ENCODE results near the gene NRP2.

NRP2 gene

DNA sequence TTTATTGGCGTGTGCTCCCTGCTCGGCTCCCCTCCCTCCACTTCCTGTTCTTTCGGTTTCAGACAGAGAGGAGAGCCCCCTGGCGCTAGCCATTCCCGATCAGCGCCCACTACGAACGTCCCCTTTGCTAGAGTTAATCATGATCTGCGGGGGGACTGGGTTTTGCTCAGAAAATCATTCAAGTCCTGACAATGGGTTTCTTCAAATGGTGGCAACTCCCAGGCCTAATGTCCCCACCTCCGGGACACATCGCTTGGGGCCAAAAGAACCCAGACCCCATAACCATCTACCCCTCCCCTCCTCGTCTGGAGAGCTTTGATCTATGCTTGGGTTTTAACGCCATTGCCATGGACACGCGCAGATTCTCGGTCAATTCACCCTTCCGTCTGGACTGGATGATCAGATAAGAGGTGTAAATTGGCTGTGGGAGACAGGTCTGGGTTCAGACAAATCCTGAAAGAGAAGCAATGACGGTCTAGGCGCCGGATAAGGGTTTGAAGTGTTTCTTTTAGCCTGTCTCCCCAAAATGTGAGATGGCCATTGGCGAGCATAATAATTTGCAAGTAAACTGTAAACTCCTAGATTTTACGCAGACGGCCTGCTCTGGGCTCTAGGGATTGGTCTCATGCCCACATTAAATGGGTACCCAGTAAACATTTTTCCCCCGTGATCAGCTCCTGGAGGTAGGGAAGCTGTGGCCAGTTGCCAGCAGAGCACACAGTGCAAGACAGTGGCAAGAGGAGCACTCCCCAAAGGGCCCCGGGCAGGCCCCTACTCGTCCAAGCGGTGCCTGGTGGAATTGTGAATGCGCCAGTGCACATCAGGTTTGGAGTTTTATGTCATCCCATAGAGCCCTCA, 4.7 kb downstream of the NRP2 start:
- CTCF ChIA-PET: no interaction called here
- H3K9me3 Mint-ChIP-seq: no peaks in the 10 kb centered on the region
- peak overlapping the region; percentile 77 for H3K4me3 Mint-ChIP-seq
- H3K4me1 Mint-ChIP-seq: peaks cover 42% of the 10 kb centered on the region
- H3K36me3 Mint-ChIP-seq: peaks cover 2% of the 10 kb centered on the region
- no peak for DNase-seq
- no peak overlapping the region for H3K27ac Mint-ChIP-seq
- H3K27me3 Mint-ChIP-seq: peaks cover 86% of the 10 kb centered on the region

DNA sequence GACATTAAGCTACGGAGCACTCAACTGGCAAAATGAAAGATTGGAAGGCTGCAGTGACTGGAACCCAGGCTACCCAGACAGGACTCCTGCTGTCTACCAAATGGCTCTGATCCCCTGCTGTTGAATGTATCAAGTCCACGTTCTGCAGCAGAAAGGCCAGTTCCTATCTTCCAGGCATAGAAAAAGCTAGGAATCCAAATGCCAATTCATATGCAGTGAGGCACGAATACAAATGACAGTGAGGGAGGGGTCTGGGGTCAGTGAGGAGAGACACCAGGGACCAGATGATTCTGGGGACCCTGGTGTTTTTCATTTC, 5.3 kb downstream of the NRP2 start:
- CTCF ChIA-PET: interaction anchor here (1.1 kb wide), 1 partner anchor 12 kb away, joined by 3 read pairs; no protein-coding TSS in a partner anchor
- Mint-ChIP-seq H3K36me3 (peaks cover 2% of the 10 kb centered on the region), H3K4me1 (peaks cover 42% of the 10 kb centered on the region), H3K4me3 (no peak overlapping the region), H3K9me3 (no peaks in the 10 kb centered on the region), H3K27me3 (peaks cover 86% of the 10 kb centered on the region), H3K27ac (no peak overlapping the region)
- no peak for DNase-seq

DNA sequence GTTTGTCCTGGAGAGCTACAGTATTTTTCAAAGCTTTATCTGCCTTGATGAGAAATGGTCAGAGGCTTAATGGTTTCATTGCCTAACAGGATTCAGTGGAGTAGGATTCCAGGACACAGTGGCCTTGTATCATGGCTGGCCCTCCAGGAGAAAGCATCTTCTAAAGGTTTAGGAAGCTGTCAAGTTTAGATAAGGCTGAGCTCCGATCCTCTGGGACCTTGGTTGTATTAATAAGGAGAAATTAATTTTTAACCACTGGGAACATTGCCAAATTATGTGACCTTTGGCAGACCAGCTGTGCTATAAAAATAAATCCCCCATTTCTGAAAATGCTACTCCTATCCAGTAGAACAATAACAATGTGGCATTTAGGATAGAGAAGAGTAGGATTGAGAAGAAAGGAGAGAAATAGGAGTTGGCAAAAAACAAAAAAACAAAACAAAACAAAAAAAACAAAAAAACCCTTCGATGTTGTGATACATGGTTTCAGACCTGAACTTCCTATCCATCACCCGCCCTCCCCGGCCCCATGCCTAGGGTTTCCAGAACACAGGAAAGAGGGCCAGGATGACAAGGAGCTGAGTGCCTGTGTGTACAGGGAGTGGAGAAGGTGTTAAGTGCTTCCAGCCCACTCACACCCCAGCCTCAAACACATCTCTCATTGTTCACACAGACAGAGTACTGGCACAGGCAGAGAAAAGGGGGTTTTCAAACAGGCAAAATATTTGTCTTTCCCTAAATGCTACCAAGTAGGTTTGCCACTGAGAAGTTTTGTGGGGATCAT, 6.3 kb downstream of the NRP2 start:
- CTCF ChIA-PET: interaction anchor here (1.1 kb wide), 1 partner anchor 13 kb away, joined by 3 read pairs; no protein-coding TSS in a partner anchor
- H3K36me3 Mint-ChIP-seq: peaks cover 2% of the 10 kb centered on the region
- H3K27me3 Mint-ChIP-seq: peaks cover 83% of the 10 kb centered on the region
- H3K9me3 Mint-ChIP-seq: no peaks in the 10 kb centered on the region
- peaks cover 34% of the 10 kb centered on the region for H3K4me1 Mint-ChIP-seq
- no peak overlapping the region for H3K4me3 Mint-ChIP-seq
- no peak for DNase-seq
- H3K27ac Mint-ChIP-seq: no peak overlapping the region

DNA sequence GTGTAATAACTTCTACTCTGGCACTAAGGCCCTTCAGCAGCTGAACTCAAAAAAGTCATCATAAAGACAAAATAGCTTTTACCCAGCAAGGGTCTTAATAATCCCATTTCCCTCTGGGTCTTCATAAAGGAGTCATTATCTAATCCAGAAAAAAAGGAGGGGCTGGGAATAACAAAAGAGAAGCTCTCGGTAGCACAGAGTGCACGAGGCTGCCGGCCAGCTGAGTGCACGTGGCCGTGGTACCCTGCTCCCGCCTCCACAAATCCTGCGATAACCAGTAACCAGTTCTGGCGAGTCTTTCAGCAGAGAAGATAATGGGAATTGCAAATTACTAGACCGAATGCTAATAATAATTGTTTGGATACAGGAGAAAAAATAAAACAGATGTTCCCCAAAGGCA, 7.5 kb downstream of the NRP2 start:
- peaks cover 72% of the 10 kb centered on the region for H3K27me3 Mint-ChIP-seq
- H3K36me3 Mint-ChIP-seq: peaks cover 2% of the 10 kb centered on the region
- H3K27ac Mint-ChIP-seq: no peak overlapping the region
- DNase-seq: no peak
- no peak overlapping the region for H3K4me3 Mint-ChIP-seq
- H3K9me3 Mint-ChIP-seq: no peaks in the 10 kb centered on the region
- peaks cover 21% of the 10 kb centered on the region for H3K4me1 Mint-ChIP-seq
- CTCF ChIA-PET: no interaction called here

DNA sequence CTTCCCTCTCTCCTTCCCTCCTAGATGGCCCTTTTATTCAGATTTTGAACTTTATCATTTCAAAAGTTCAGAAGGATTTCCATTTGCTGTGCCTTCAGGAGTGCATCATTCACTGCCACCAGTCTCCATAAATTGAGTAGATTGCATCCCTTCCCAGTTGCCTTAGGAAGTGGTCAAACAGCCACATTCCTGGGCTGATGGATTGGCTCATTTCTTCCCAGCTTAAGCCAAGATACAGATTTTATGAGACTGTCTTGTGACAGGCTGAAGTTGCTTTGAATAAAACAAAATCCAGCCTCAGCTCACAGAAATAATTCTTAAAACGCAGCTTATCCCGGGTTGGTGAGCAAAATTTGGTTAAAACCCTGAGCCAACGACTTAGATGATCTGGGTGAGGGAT, 9.8 kb downstream of the NRP2 start:
- Mint-ChIP-seq H3K4me3 (no peak overlapping the region), H3K27ac (no peak overlapping the region)

DNA sequence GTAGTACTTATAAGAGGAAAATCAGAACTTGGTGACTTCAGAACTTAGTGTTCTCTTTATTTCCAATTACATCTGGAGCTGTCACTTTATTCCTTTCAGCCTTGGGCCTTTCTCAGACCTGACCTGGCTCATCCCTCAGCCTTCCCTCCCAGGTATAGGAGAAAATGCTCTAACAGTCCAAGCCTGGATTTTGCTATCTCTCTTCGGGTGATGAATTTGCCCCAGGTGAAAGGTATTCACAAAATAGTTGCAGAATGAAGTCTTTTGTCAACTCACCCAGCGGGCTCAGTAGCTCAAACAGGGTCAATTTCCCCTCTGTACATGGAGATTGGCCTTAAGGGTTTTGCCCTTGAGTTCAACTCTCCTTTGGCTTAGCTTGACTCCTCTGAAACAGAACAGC, 12.0 kb downstream of the NRP2 start:
- Mint-ChIP-seq H3K4me3 (no peak overlapping the region), H3K4me1 (peaks cover 3% of the 10 kb centered on the region), H3K36me3 (no peaks in the 10 kb centered on the region), H3K27ac (no peak overlapping the region), H3K27me3 (peaks cover 41% of the 10 kb centered on the region), H3K9me3 (no peaks in the 10 kb centered on the region)
- CTCF ChIA-PET: interaction anchor here (1.1 kb wide), 1 partner anchor 80 kb away, joined by 3 read pairs; no protein-coding TSS in a partner anchor
- no peak for DNase-seq

More for the DNA sequence above, 9.8 kb downstream of the NRP2 start:
- no peak for DNase-seq
- Mint-ChIP-seq H3K4me1 (peaks cover under 1% of the 10 kb centered on the region), H3K9me3 (no peaks in the 10 kb centered on the region), H3K36me3 (peaks cover 2% of the 10 kb centered on the region), H3K27me3 (peaks cover 61% of the 10 kb centered on the region)
- CTCF ChIA-PET: interaction anchor here (1.7 kb wide), 1 partner anchor 16 kb away, joined by 5 read pairs; no protein-coding TSS in a partner anchor

GRCh38 chr2:205695460-205695991, 13.2 kb downstream of the NRP2 start:
- DNase-seq: no peak
- CTCF ChIA-PET: no interaction called here
- no peak overlapping the region for H3K27ac Mint-ChIP-seq

DNA sequence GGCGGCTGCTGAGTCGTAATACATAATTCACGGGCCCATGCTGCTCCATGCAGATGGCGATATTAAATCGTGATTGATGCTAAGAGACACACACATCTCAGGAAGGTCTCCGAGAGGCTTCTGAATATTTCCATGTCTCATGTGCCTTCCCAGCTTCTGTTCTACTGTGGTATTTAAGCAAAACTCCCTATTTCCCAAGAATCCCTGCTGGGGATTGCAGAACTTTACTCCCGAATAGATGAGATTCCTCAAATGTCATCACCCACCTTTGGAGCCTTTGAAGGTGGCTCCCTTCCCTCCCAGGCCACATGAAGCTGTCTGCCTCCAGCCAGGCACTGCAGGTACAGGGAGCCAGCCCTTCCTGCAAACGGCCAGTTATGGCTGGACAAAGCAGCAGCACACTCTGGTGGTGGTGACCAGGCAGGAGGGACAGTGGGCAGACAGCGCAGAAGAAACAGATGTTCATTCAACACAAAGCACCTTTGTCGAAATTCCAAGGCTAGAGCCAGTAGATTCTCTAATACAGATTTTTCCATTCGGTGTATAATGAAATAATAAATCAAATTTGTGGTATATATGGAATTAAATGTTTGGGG, 14.1 kb downstream of the NRP2 start:
- no peak overlapping the region for H3K4me3 Mint-ChIP-seq
- DNase-seq: no peak
- H3K36me3 Mint-ChIP-seq: no peaks in the 10 kb centered on the region
- no peaks in the 10 kb centered on the region for H3K9me3 Mint-ChIP-seq
- H3K27me3 Mint-ChIP-seq: peaks cover 28% of the 10 kb centered on the region
- no peak overlapping the region for H3K27ac Mint-ChIP-seq
- peaks cover 11% of the 10 kb centered on the region for H3K4me1 Mint-ChIP-seq
- CTCF ChIA-PET: no interaction called here

More at GRCh38 chr2:205695460-205695991, 13.2 kb downstream of the NRP2 start:
- Mint-ChIP-seq H3K36me3 (no peaks in the 10 kb centered on the region), H3K9me3 (no peaks in the 10 kb centered on the region), H3K4me3 (no peak overlapping the region), H3K27me3 (peaks cover 34% of the 10 kb centered on the region), H3K4me1 (peaks cover 11% of the 10 kb centered on the region)

- CTCF ChIA-PET: no interaction called here
- H3K27ac Mint-ChIP-seq: no peak overlapping the region
- H3K4me1 Mint-ChIP-seq: peaks cover 11% of the 10 kb centered on the region
Measured at GRCh38 chr2:205696927-205697441, 14.7 kb downstream of the NRP2 start.

GRCh38 chr2:205698286-205699268, 16.3 kb downstream of the NRP2 start:
- Mint-ChIP-seq H3K4me3 (no peak overlapping the region), H3K9me3 (no peaks in the 10 kb centered on the region), H3K27ac (no peak overlapping the region), H3K27me3 (peaks cover 13% of the 10 kb centered on the region), H3K36me3 (no peaks in the 10 kb centered on the region), H3K4me1 (peaks cover 11% of the 10 kb centered on the region)
- CTCF ChIA-PET: no interaction called here
- DNase-seq: no peak

More at GRCh38 chr2:205696927-205697441, 14.7 kb downstream of the NRP2 start:
- DNase-seq: no peak
- Mint-ChIP-seq H3K9me3 (no peaks in the 10 kb centered on the region), H3K4me3 (no peak overlapping the region), H3K27me3 (peaks cover 26% of the 10 kb centered on the region), H3K36me3 (no peaks in the 10 kb centered on the region)

GRCh38 chr2:205699515-205700289, 17.4 kb downstream of the NRP2 start:
- CTCF ChIA-PET: no interaction called here
- H3K36me3 Mint-ChIP-seq: no peaks in the 10 kb centered on the region
- DNase-seq: no peak
- H3K9me3 Mint-ChIP-seq: no peaks in the 10 kb centered on the region
- H3K27ac Mint-ChIP-seq: no peak overlapping the region
- peaks cover 12% of the 10 kb centered on the region for H3K27me3 Mint-ChIP-seq
- peaks cover 11% of the 10 kb centered on the region for H3K4me1 Mint-ChIP-seq
- no peak overlapping the region for H3K4me3 Mint-ChIP-seq

DNA sequence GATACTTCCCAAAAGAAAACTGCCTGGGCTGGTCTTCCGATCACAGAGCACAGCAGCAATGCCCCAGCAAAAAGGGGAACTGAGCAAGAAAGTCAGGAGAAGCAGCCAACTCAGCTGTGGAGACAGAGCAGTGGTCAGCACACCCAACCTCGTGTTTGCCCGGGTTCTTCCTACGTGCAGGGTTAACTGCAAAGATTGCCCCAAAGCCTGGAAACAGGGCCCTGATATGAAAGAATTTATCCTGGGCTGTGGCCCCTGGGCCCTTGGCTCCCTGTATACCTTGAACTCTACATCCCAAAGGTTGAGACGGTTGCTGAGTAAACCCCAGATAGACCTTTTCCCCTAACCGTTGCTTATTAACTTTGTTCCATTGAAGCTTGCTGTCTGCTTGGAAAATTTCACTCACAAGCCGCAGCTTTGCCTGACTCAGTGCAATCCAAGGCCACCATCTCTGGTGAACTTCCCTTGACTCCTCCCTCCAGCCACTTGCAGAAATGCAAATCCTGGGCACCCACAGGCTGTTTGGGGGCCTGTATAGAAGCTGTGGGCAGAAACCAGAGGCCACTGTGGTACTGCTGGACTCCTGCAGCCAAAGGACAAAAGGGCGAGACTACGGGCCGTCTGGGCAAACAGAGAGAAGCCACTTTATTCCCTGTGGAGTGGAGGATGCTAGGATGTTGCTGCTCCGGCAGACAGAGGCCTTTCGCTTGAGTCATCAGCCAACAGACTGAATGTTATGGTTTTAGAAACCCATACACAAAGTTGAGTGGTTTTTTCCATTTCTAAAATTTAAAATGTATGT, 18.2 kb downstream of the NRP2 start:
- no peak overlapping the region for H3K4me3 Mint-ChIP-seq
- no peak overlapping the region for H3K27ac Mint-ChIP-seq
- no peaks in the 10 kb centered on the region for H3K9me3 Mint-ChIP-seq
- DNase-seq: no peak
- no peaks in the 10 kb centered on the region for H3K36me3 Mint-ChIP-seq
- peaks cover 6% of the 10 kb centered on the region for H3K27me3 Mint-ChIP-seq
- CTCF ChIA-PET: interaction anchor here (0.9 kb wide), 1 partner anchor 20 kb away, joined by 3 read pairs; no protein-coding TSS in a partner anchor
- peaks cover 11% of the 10 kb centered on the region for H3K4me1 Mint-ChIP-seq

All from activated naive CD4-positive, alpha-beta T cell treated with anti-CD3 and anti-CD28 coated beads, Interleukin-2, amount 10 ng/mL, durations not matched to agents 7 days and 5 days (primary cell).